ENCODE data around the gene FAM20A.

- TF ChIP-seq, protein P1, sequence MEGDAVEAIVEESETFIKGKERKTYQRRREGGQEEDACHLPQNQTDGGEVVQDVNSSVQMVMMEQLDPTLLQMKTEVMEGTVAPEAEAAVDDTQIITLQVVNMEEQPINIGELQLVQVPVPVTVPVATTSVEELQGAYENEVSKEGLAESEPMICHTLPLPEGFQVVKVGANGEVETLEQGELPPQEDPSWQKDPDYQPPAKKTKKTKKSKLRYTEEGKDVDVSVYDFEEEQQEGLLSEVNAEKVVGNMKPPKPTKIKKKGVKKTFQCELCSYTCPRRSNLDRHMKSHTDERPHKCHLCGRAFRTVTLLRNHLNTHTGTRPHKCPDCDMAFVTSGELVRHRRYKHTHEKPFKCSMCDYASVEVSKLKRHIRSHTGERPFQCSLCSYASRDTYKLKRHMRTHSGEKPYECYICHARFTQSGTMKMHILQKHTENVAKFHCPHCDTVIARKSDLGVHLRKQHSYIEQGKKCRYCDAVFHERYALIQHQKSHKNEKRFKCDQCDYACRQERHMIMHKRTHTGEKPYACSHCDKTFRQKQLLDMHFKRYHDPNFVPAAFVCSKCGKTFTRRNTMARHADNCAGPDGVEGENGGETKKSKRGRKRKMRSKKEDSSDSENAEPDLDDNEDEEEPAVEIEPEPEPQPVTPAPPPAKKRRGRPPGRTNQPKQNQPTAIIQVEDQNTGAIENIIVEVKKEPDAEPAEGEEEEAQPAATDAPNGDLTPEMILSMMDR (IDR thresholded peaks at IDR 0.05; ENCODE audit: borderline replicate concordance, extremely low read depth, low read length, poor library complexity, severe bottlenecking), result no peak
- no peak for TF ChIP-seq EZH2 (IDR thresholded peaks at IDR 0.05; ENCODE audit: borderline replicate concordance, low read depth, low read length, severe bottlenecking)
Observed at GRCh38 chr17:68567035-68567434, 34.1 kb downstream of the FAM20A start.

All from DND-41 (cell line).